ENCODE results near the gene CENPN.

- no peak for TF ChIP-seq FOXK2 (IDR thresholded peaks at IDR 0.05)
- no peak for TF ChIP-seq SP1 (IDR thresholded peaks at IDR 0.05)
- no peak for TF ChIP-seq TARDBP (IDR thresholded peaks at IDR 0.05)
- TF ChIP-seq SUZ12 (IDR thresholded peaks at IDR 0.05) = no peak
- no peak for TF ChIP-seq LEF1 (IDR thresholded peaks at IDR 0.05; ENCODE audit: borderline replicate concordance)
- TF ChIP-seq BHLHE40 (IDR thresholded peaks at IDR 0.05; ENCODE audit: borderline replicate concordance) = no peak
- TF ChIP-seq NFRKB (IDR thresholded peaks at IDR 0.05) = no peak
- no peak for TF ChIP-seq ELF4 (IDR thresholded peaks at IDR 0.05)
- no peak for TF ChIP-seq FOXA1 (IDR thresholded peaks at IDR 0.05)
- no peak for TF ChIP-seq ARNT (IDR thresholded peaks at IDR 0.05)
These were observed 60.2 kb downstream of the CENPN start for GRCh38 chr16:81067166-81067565.
